ENCODE measurements around the gene A4GNT. TPM values are rescaled to one million over a fixed set of nuclear protein-coding genes. Genes with fewer than 3 reads are reported as not detected.
"Not testable (repeated sequence)": the region's sequence is repeated elsewhere in the genome, so short reads cannot be mapped to it uniquely, and the experiment has no call there.

The A4GNT gene
- polyA plus RNA-seq, 1 donor, result not detected

GRCh38 chr3:138118612-138119422 is 13.4 kb downstream of the A4GNT start:
- no peak for DNase-seq (ENCODE audit: low read depth)

DNA sequence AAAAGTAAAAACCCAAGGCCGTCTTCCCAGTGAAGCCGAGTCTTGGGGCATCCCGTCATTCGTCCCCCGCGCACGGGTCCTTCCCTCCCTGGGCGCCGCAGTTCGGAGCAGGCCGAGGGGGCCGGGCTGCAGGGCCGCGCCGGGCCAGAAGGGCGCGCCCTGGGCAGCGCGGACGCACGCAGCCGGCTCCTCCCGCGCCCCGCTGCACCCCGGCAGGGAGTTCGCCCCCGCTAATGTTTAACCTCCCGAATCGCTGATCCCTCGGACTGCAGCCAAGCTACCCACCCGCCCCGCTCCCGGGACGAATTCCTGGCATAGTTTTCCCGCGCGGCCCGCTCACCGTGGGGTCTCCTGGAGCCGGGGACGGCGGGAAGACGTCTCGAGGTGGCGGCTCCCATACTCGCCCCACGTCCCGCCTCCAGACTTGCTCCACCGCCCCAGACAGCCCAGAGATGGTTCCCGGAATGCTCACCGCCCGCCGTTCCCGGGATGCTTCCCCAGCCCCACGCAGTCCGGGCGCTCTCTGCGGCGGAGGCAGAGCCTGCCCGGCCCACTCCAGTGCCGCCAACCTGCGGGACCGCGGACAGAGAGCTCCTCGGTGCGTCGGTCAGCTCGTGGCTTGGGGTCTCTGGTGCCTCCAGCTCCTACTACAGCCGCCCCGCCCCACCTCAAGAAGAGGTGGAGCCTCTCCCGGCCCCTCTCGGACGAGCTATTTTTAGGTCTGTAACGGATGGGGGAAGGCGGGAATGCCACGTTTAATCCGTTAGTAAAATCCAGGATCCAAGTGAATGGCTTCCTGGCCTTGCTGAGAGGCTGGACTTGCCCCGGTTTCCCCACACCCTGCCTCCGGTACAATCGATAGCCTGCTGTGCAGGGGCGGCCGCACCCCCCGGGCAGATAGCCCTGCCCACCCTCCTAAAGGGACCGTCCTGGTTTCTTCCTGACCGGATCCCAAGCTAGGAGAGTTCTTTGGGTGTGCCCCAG is 16.9 kb downstream of the A4GNT start, which contains the start of gene DZIP1L:
DZIP1L (minus strand) TSS at position 621 of the 984 bp plus-strand sequence. CDS start 11,637 bp downstream, outside the sequence.
- peak; percentile 40 for DNase-seq (ENCODE audit: low read depth)

GRCh38 chr3:138114431-138114918 is 17.7 kb downstream of the A4GNT start:
- no peak for DNase-seq (ENCODE audit: low read depth)

GRCh38 chr3:138113326-138113725 is 18.9 kb downstream of the A4GNT start:
- DNase-seq (ENCODE audit: low read depth), result no peak

DNA sequence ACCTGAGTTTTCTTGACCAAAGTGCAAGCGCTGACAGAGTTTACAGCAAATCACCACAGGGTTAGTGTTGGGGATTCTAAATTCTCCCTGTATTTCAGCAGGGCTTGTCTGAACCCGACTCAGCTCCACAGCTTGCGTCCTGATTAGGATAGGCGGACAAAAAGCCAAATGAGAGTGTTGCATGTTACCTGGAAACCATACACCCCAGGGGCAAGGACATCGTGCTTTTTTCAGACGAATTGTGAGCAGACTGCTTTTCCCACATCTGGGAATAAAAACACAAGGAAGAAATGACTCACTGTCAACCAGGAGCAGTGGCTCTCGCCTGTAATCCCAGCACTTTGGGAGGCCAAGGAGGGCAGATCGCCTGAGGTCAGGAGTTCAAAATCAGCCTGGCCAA is 19.8 kb downstream of the A4GNT start:
- no peak for DNase-seq (ENCODE audit: low read depth)

- DNase-seq (ENCODE audit: low read depth), result no peak
Measured at GRCh38 chr3:138105598-138105997, 26.6 kb downstream of the A4GNT start.

GRCh38 chr3:138103466-138103865 is 28.7 kb downstream of the A4GNT start:
- no peak for DNase-seq (ENCODE audit: low read depth)

DNA sequence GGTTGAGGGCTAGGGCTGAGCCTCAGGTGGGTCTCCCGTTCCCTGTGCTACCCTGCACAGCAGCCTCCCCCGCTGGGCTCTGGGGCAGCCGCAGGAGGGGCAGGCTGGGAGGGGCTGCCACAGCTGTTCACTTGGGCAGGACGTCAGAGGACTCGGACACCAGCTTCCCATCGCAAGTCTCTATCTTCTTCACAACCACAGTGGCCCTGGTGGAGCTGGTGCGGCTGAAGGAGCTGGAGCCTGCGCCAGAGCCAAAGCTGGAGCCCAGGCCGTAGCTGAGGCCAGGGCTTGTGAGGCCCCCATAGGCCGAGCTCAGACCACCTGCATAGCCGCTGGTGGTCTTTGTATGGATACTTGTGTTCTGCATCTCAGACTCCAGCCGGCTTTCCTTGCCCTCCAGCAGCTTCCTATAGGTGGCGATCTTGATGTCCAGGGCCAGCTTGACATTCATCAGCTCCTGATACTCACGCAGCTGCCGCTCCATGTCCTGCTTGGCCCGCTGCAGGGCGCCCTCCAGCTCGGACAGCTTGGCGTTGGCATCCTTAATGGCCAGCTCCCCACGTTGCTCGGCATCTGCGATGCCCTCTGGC is 30.7 kb downstream of the A4GNT start:
- not testable (repeated sequence) for DNase-seq (ENCODE audit: low read depth)

DNA sequence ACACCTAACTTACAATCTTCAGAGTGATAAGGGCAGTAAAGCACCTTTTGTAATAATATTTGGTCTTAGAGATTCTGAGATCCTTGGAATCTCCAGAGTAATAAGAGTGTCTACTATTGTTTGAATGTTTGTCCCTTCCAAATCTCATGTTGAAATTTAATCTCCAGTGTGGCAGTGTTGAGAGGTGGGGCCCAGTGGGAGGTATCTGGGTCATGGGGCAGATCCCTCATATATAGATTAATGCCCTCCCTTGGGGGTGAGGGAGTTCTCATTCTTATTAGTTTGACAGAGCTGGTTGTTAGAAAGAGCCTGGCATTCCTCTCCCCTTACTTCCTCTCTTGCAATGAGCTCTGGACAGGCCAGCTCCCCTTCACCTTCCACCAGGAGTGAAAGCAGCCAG is 32.8 kb downstream of the A4GNT start:
- no peak for DNase-seq (ENCODE audit: low read depth)

- no peak for DNase-seq (ENCODE audit: low read depth)
Measured at GRCh38 chr3:138097192-138098172, 34.7 kb downstream of the A4GNT start.

DNA sequence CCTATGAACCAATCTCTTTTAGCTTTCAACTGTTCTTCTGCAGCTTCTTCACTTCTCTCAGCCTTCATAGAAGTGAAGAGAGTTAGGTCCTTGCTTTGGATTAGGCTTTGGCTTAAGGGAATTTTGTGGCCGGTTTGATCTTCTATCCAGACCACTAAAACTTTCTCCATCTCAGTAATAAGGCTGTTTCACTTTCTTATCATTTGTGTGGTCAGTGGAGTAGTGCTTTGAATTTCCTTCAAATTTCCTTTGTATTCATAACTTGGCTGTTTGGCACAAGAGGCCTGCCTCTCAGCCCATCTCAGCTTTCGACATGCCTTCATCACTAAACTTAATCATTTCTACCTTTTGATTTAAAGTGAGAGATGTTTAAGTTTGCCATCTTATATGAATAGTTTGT is 38.5 kb downstream of the A4GNT start:
- no peak for DNase-seq (ENCODE audit: low read depth)

DNA sequence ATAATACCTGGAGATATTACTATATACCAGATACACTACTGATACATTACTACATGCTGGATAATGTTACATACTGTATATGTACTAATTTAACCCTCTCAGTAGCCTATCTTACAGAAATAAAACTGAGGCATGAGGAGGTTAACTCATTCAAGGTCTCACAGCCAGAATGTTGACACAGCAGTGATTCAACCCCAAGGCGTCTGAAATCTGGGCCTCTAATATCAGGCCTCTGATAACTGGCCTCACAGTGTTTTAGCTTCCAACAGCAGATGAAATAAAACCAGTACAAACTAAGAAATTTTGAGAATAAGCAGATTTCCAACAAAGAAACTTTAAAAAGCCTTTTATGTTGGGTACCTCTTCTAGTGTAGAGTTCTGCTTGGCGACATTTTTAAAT is 40.2 kb downstream of the A4GNT start:
- DNase-seq (ENCODE audit: low read depth), result no peak

- no peak for DNase-seq (ENCODE audit: low read depth)
Measured at GRCh38 chr3:138089091-138089490, 43.1 kb downstream of the A4GNT start.

DNA sequence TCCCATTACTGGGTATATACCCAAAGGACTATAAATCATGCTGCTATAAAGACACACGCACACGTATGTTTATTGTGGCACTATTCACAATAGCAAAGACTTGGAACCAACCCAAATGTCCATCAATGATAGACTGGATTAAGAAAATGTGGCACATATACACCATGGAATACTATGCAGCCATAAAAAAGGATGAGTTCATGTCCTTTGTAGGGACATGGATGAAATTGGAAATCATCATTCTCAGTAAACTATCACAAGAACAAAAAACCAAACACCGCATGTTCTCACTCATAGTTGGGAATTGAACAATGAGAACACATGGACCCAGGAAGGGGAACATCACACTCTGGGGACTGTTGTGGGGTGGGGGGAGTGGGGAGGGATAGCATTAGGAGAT is 46.4 kb downstream of the A4GNT start:
- not testable (repeated sequence) for DNase-seq (ENCODE audit: low read depth)

GRCh38 chr3:138084196-138084595 is 48.0 kb downstream of the A4GNT start:
- DNase-seq (ENCODE audit: low read depth), result no peak

DNA sequence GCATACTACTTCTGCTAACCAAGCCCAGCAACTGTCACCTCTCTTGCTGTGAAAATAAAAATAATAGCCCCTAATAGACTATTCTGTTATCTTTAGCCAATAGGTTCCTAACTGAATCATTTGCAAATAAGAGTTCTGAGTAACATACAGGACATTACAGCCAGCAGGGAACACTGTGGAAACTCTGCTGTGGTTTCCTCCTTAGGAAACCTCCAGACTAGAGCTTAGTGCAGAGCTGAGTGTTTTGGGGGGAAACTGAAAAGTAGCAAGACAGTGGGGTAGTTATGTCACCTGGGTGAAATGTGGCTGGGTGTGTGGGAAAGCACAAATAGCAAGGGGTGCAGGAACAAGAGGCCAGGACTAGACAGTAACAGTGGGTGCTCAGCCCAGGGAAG is 49.2 kb downstream of the A4GNT start:
- DNase-seq (ENCODE audit: low read depth), result no peak

DNA sequence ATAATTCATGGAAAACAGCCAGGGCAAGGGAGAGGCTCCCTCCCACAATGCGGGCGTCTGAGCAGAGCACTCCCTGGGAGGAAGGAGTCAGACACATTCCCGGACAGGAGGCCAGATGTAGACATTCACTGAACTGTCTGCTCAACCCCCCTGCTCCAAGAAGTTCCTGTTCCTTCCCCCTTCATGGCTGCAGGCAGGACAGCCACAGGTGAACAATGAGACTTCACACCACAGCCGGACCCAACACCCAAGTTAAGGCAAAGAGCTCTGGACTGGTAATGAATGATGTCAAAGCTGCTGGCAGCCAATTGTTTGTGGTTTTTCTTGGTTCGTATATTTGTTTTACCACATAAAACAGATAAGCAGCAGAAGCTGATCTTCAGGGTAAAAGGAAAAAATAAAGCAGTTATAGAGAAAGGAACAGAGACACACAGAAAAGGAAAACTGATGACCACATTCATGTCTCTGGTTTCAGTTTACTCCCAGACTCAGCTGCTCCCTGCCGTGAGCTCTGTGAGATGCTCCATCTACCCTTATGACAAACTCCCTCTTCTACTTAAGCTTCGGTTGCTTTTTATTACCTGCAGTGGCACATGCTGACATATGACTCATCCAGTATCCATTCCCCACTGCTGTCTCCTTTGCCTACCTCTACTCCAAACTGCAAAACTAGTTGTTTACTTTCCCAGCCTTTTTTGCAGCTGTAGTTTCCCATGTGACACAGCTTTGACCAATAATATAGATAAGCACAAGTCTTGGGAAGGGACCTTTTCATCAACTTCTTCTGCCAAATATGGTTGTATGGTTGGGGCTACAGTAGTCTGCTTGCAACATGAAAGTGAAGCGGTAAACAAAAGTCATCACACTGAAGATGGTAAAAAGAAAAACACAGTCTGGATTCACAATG is 49.9 kb downstream of the A4GNT start:
- DNase-seq (ENCODE audit: low read depth), result no peak

- DNase-seq (ENCODE audit: low read depth), result no peak
Measured at GRCh38 chr3:138081371-138082084, 50.7 kb downstream of the A4GNT start.

DNA sequence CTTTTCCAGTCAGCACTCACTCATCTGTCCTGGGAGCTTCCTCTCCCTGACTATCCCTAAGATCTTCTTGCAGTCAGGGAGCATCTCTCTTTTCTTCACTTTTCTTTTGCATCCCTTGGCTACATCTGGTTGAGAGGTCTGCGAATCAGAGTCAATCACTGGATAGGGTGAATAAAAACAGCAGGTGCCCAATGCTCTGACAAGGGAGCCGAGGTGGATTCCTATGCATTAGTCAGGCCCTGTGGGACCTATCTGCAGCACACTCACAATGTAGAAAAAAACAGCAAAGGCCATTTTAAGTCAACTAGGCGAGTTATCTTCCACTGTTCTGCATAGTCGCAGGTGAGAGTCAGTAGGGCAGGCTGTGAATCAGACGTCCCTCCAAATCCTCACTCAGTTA is 52.3 kb downstream of the A4GNT start:
- no peak for DNase-seq (ENCODE audit: low read depth)
